PC-9 (cell line): ENCODE measurements around the gene ZNF24.

Source experiments
- EZH2 ChIP-seq: fragments of 200-600 bp; sonication (generic); IDR thresholded peaks from 2 replicates; pipeline ENCODE4 v1.8.0; 2017; ENCODE audit warnings: antibody characterized with exemption, low read depth
- TF ChIP-seq, protein P1 (sequence below): fragments of 200-600 bp; sonication (generic); conservative IDR thresholded peaks from 2 replicates; pipeline ENCODE4 v1.6.1; 2017; ENCODE audit warnings: mixed run types, antibody characterized with exemption, mild to moderate bottlenecking, moderate library complexity

DNA sequence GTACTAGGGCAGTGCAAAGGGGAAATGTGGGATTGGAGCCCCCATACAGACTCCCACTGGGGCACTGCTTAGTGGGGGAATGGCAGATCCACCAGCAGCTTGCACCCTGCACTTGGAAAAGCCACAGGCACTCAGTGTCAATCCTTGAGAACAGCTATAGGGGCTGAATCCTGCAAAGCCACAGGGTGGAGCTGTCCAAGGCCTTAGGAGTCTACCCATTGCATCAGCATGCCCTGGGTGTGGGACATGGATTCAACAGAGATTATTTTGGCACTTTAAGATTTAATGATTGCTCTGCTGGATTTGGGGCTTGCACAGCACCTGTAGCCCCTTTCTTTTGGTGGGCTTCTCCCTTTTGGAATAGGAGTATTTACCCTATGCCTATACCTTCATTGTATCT lies 8.6 kb upstream of the ZNF24 start:
- TF ChIP-seq, protein P1, sequence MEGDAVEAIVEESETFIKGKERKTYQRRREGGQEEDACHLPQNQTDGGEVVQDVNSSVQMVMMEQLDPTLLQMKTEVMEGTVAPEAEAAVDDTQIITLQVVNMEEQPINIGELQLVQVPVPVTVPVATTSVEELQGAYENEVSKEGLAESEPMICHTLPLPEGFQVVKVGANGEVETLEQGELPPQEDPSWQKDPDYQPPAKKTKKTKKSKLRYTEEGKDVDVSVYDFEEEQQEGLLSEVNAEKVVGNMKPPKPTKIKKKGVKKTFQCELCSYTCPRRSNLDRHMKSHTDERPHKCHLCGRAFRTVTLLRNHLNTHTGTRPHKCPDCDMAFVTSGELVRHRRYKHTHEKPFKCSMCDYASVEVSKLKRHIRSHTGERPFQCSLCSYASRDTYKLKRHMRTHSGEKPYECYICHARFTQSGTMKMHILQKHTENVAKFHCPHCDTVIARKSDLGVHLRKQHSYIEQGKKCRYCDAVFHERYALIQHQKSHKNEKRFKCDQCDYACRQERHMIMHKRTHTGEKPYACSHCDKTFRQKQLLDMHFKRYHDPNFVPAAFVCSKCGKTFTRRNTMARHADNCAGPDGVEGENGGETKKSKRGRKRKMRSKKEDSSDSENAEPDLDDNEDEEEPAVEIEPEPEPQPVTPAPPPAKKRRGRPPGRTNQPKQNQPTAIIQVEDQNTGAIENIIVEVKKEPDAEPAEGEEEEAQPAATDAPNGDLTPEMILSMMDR: no peak
- no peak for TF ChIP-seq EZH2
